Stimulated activated naive B cell treated with anti-CD40 and anti-IgM and Interleukin-4, amounts not matched to agents 10 μg/mL and 1 μg/mL and 100 μg/mL, for 72 hours (primary cell): ENCODE data around the gene PAXX.

ENCODE experiments used
- ATAC-seq, 2 donors: fragments of 150-1000 bp; cut with Tn5 transposase; replicated peaks; 2 replicates each; pipeline ENCODE4 v1.10.0; 2021; ENCODE audit warnings: moderate library complexity in 1 of 2
- DNase-seq: peaks from one replicate; pipeline ENCODE4 v3.0.0; 2021
- H3K27ac Mint-ChIP-seq: one replicate; pipeline ENCODE4 v1.8.0; 2022; ENCODE audit warnings: mild to moderate bottlenecking, mixed read lengths
- H3K27me3 Mint-ChIP-seq, 2 donors: one replicate each; pipeline ENCODE4 v1.8.0; 2022; ENCODE audit warnings: mixed read lengths in 2 of 2
- H3K36me3 Mint-ChIP-seq, 2 donors: one replicate each; pipeline ENCODE4 v1.8.0; 2022; ENCODE audit warnings: mixed read lengths in 2 of 2, mild to moderate bottlenecking in 1 of 2
- H3K4me1 Mint-ChIP-seq, 2 donors: one replicate each; pipeline ENCODE4 v1.8.0; 2022; ENCODE audit warnings: mixed read lengths in 2 of 2, mild to moderate bottlenecking in 1 of 2
- H3K4me3 Mint-ChIP-seq, 2 donors: one replicate each; pipeline ENCODE4 v1.8.0; 2022; ENCODE audit warnings: mild to moderate bottlenecking in 2 of 2, mixed read lengths in 2 of 2, moderate library complexity in 1 of 2
- H3K9me3 Mint-ChIP-seq, 2 donors: one replicate each; pipeline ENCODE4 v1.8.0; 2022; ENCODE audit warnings: mixed read lengths in 2 of 2, mild to moderate bottlenecking in 1 of 2

PAXX gene

GRCh38 chr9:136968333-136969127 lies 23.7 kb upstream of the PAXX start:
- ATAC-seq, result no peak

GRCh38 chr9:136969150-136969549 lies 23.1 kb upstream of the PAXX start:
- no peaks in the 10 kb centered on the region for H3K36me3 Mint-ChIP-seq
- no peak overlapping the region for H3K4me3 Mint-ChIP-seq
- H3K27ac Mint-ChIP-seq, result no peak overlapping the region
- H3K9me3 Mint-ChIP-seq, result no peaks in the 10 kb centered on the region
- DNase-seq (no peak), ATAC-seq (no peak)
- peaks cover 8 to 11% of the 10 kb centered on the region in 2 donors for H3K4me1 Mint-ChIP-seq
- H3K27me3 Mint-ChIP-seq, result peaks cover 18 to 30% of the 10 kb centered on the region in 2 donors

More at GRCh38 chr9:136968333-136969127, 23.7 kb upstream of the PAXX start:
- no peak for DNase-seq
- H3K27me3 Mint-ChIP-seq, result peaks cover 18 to 30% of the 10 kb centered on the region in 2 donors
- H3K27ac Mint-ChIP-seq, result no peak overlapping the region
- peaks cover 8 to 11% of the 10 kb centered on the region in 2 donors for H3K4me1 Mint-ChIP-seq
- H3K4me3 Mint-ChIP-seq, result no peak overlapping the region
- H3K9me3 Mint-ChIP-seq, result no peaks in the 10 kb centered on the region
- no peaks in the 10 kb centered on the region for H3K36me3 Mint-ChIP-seq

- Mint-ChIP-seq H3K27ac (peak overlapping the region; percentile 47), H3K4me1 (peaks cover 8 to 11% of the 10 kb centered on the region in 2 donors), H3K4me3 (no peak overlapping the region), H3K36me3 (no peaks in the 10 kb centered on the region), H3K27me3 (peaks cover 18 to 32% of the 10 kb centered on the region in 2 donors), H3K9me3 (no peaks in the 10 kb centered on the region)
- ATAC-seq (no peak), DNase-seq (no peak)
Measured at GRCh38 chr9:136969774-136970173, 22.4 kb upstream of the PAXX start.

GRCh38 chr9:136970361-136970760 lies 21.9 kb upstream of the PAXX start:
- Mint-ChIP-seq H3K4me3 (no peak overlapping the region), H3K27ac (no peak overlapping the region), H3K36me3 (no peaks in the 10 kb centered on the region), H3K27me3 (peaks cover 18 to 37% of the 10 kb centered on the region in 2 donors), H3K9me3 (no peaks in the 10 kb centered on the region), H3K4me1 (peaks cover 8 to 11% of the 10 kb centered on the region in 2 donors)
- DNase-seq (no peak), ATAC-seq (no peak)

GRCh38 chr9:136971746-136972145 lies 20.5 kb upstream of the PAXX start:
- no peak for DNase-seq
- Mint-ChIP-seq H3K36me3 (no peaks in the 10 kb centered on the region), H3K27ac (no peak overlapping the region), H3K9me3 (no peaks in the 10 kb centered on the region), H3K4me3 (no peak overlapping the region), H3K27me3 (peaks cover 19 to 43% of the 10 kb centered on the region in 2 donors), H3K4me1 (peaks cover 0 to 3% of the 10 kb centered on the region in 2 donors)
- no peak for ATAC-seq

GRCh38 chr9:136972335-136972734 lies 19.9 kb upstream of the PAXX start:
- H3K27ac Mint-ChIP-seq, result no peak overlapping the region
- no peak for ATAC-seq
- H3K27me3 Mint-ChIP-seq, result peaks cover 20 to 49% of the 10 kb centered on the region in 2 donors
- H3K4me1 Mint-ChIP-seq, result peaks cover 0 to 3% of the 10 kb centered on the region in 2 donors
- no peak overlapping the region for H3K4me3 Mint-ChIP-seq
- H3K36me3 Mint-ChIP-seq, result no peaks in the 10 kb centered on the region
- no peak for DNase-seq
- H3K9me3 Mint-ChIP-seq, result no peaks in the 10 kb centered on the region

GRCh38 chr9:136972743-136973142 lies 19.5 kb upstream of the PAXX start:
- H3K27me3 Mint-ChIP-seq, result peaks cover 23 to 53% of the 10 kb centered on the region in 2 donors
- no peak overlapping the region for H3K27ac Mint-ChIP-seq
- no peaks in the 10 kb centered on the region for H3K9me3 Mint-ChIP-seq
- H3K4me1 Mint-ChIP-seq, result peaks cover 0 to 5% of the 10 kb centered on the region in 2 donors
- no peak overlapping the region for H3K4me3 Mint-ChIP-seq
- H3K36me3 Mint-ChIP-seq, result no peaks in the 10 kb centered on the region
- ATAC-seq, result no peak
- no peak for DNase-seq

GRCh38 chr9:136973618-136974617 lies 18.3 kb upstream of the PAXX start:
- H3K4me3 Mint-ChIP-seq, result no peak overlapping the region
- no peaks in the 10 kb centered on the region for H3K9me3 Mint-ChIP-seq
- no peak for ATAC-seq
- H3K36me3 Mint-ChIP-seq, result no peaks in the 10 kb centered on the region
- no peak for DNase-seq
- H3K27ac Mint-ChIP-seq, result no peak overlapping the region
- H3K4me1 Mint-ChIP-seq, result peaks cover 0 to 5% of the 10 kb centered on the region in 2 donors
- H3K27me3 Mint-ChIP-seq, result peaks cover 23 to 50% of the 10 kb centered on the region in 2 donors

- Mint-ChIP-seq H3K4me1 (peaks cover 0 to 5% of the 10 kb centered on the region in 2 donors), H3K9me3 (no peaks in the 10 kb centered on the region), H3K4me3 (no peak overlapping the region), H3K27me3 (peaks cover 20 to 52% of the 10 kb centered on the region in 2 donors), H3K36me3 (no peaks in the 10 kb centered on the region), H3K27ac (no peak overlapping the region)
- ATAC-seq (no peak), DNase-seq (no peak)
Measured at GRCh38 chr9:136974817-136975535, 17.2 kb upstream of the PAXX start.

GRCh38 chr9:136975644-136976043 lies 16.6 kb upstream of the PAXX start:
- no peak for DNase-seq
- peaks cover 20 to 52% of the 10 kb centered on the region in 2 donors for H3K27me3 Mint-ChIP-seq
- no peaks in the 10 kb centered on the region for H3K36me3 Mint-ChIP-seq
- H3K9me3 Mint-ChIP-seq, result no peaks in the 10 kb centered on the region
- H3K4me3 Mint-ChIP-seq, result no peak overlapping the region
- H3K27ac Mint-ChIP-seq, result no peak overlapping the region
- peaks cover 0 to 3% of the 10 kb centered on the region in 2 donors for H3K4me1 Mint-ChIP-seq
- ATAC-seq, result peak in 1 of 2 donors; percentile 14

- Mint-ChIP-seq H3K9me3 (no peaks in the 10 kb centered on the region), H3K4me3 (peak within 1 kb of the TSS in 1 of 2 donors; percentile 64), H3K4me1 (peaks cover 0 to 3% of the 10 kb centered on the region in 2 donors), H3K36me3 (no peaks in the 10 kb centered on the region), H3K27me3 (peaks cover 28 to 68% of the 10 kb centered on the region in 2 donors), H3K27ac (no peak within 1 kb of the TSS)
- no peak for ATAC-seq
- DNase-seq, result no peak
Measured at GRCh38 chr9:136977223-136977622, 15.0 kb upstream of the PAXX start, which contains the start of gene PTGDS. Gene PTGDS, plus strand, starts transcription at chr9:136977504. Its CDS starts 75 bp downstream, at chr9:136977579.

GRCh38 chr9:136977649-136978072 lies 14.6 kb upstream of the PAXX start:
- H3K27ac Mint-ChIP-seq, result no peak overlapping the region
- H3K4me1 Mint-ChIP-seq, result peaks cover 0 to 3% of the 10 kb centered on the region in 2 donors
- no peak for ATAC-seq
- DNase-seq, result no peak
- H3K9me3 Mint-ChIP-seq, result no peaks in the 10 kb centered on the region
- H3K4me3 Mint-ChIP-seq, result peak overlapping the region in 1 of 2 donors; percentile 30
- no peaks in the 10 kb centered on the region for H3K36me3 Mint-ChIP-seq
- peaks cover 30 to 71% of the 10 kb centered on the region in 2 donors for H3K27me3 Mint-ChIP-seq

- DNase-seq (no peak), ATAC-seq (peak; percentile 33 to 43)
- Mint-ChIP-seq H3K4me1 (peaks cover 0 to 3% of the 10 kb centered on the region in 2 donors), H3K9me3 (no peaks in the 10 kb centered on the region), H3K27me3 (peaks cover 35 to 72% of the 10 kb centered on the region in 2 donors), H3K4me3 (no peak overlapping the region), H3K27ac (no peak overlapping the region), H3K36me3 (no peaks in the 10 kb centered on the region)
Measured at GRCh38 chr9:136978073-136978864, 14.0 kb upstream of the PAXX start.
